Left lobe of liver (tissue), 2 donors: ENCODE data around the gene GAGE10. TPM values are rescaled to one million over a fixed set of nuclear protein-coding genes. Genes with fewer than 3 reads are reported as not detected.

Source experiments
- ATAC-seq: fragments of 200-7000 bp; cut with Tn5 transposase; one replicate; pipeline ENCODE4 v1.9.1; 2020; ENCODE audit warnings: mild to moderate bottlenecking, moderate library complexity
- DNase-seq: peaks from one replicate; pipeline ENCODE4 v3.0.0-alpha.2; 2020; ENCODE audit warnings: low spot score
- total RNA-seq: library from RNA; stranded (reverse); gene quantifications from one replicate; pipeline ENCODE4 v1.2.1, GENCODE V29; 2021
- donor health status: DM: no; HTN: no; CAD: no; lungs with moderate emphysema.
- donor health status: DM: no; HTN: yes; CAD: no.

The GAGE10 gene
- not detected for total RNA-seq

GRCh38 chrX:49303346-49303745 lies at the start of gene GAGE10:
TSS of gene GAGE10 (plus strand) at chrX:49303646. CDS start at chrX:49304860, 1,214 bp downstream.
- ATAC-seq (no peak), DNase-seq (no peak)

- ATAC-seq = no peak
- DNase-seq = no peak
Observed at GRCh38 chrX:49254639-49255038, 48.8 kb upstream of the GAGE10 start.

- DNase-seq = no peak
- ATAC-seq = no peak
Observed at GRCh38 chrX:49256268-49256995, 47.0 kb upstream of the GAGE10 start.

DNA sequence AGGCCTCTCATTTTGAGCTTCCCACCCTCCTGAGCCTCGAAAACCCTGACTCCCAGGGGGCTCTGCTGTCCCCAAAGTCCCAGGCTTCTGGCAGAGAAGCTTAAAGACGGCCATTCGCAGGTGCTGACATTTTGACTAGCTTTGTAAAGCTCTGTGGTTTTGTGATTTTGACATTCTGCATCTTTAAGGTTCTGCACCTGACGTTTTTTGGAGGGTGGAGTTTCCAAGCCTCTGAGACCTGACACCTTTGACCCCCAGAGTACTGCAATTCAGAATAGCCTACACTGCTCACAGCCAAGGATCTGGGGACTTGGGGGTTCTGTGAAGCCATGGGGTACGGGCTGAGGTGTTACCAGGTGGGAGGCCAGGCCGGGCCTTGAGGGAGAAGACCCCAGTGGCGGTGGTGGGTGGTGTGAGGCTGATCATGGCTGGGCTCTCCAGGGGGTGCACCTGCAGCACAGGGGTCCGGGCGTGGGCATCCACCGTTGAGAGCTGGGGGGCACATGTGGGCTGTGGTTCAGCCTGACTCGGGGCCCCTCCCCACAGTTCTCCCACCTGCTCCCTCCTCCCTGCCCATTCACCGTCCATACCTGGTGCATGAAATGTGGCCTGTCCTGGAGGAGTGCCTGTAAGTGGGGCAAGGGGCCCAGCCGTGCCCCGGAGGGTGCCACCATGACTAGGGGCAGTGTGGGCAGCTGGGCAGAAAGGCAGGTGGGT lies 46.2 kb upstream of the GAGE10 start:
- ATAC-seq (no peak), DNase-seq (no peak)

GRCh38 chrX:49257846-49258748 lies 45.3 kb upstream of the GAGE10 start:
- no peak for DNase-seq
- ATAC-seq = peak; percentile 57

- ATAC-seq (peak; percentile 78), DNase-seq (no peak)
Observed at GRCh38 chrX:49258749-49259124, 44.7 kb upstream of the GAGE10 start.

DNA sequence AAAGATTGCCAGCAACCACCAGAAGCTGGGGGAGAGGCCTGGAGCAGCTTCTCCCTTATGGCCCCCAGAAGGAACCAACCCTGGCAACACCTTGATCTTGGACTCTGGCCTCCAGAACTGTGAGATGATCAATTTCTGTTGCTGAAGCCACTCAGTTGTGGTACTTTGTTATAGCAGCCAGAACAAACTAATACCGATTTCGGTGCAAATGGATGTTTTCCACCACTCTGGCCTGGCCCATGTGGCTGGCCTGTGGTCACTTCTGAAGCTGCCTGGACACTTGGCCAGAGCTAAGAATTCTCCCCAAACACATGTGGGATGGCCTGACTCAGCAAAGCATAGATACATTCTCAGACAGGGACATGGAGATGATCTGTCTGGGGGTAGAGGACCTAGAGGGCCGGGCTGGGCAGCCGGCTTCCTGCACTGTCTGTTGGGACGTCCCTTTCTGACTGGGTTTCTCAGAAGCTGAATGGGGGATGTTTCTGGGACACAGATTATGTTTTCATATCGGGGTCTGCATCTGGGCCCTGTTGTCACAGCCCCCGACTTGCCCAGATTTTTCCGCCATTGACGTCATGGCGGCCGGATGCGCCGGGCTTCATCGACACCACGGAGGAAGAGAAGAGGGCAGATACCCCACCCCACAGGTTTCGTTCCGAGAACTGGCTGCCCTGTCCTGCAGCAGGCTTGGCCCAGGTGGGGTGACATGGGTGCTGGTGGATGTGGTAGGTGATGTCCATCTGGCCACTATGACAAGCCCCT lies 43.0 kb upstream of the GAGE10 start:
- DNase-seq = no peak
- no peak for ATAC-seq

DNA sequence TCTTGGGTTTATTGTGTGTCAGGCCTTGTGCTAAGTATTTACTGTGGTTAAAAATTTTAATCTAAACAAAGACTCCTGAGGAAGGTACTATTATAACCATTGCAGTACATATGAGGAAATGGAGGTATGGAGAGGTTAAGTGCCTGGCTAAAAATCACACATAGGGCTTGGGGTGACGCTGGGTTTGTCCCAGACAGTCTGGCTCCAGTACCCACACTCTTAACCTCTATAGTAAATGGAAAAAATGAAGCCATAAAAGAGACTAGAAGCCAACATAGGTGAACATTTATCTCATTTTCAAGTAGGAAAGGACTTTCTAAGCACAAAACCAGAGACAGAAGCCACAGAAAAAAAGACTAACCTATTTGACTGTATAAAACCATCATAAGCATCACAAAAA lies 40.8 kb upstream of the GAGE10 start:
- DNase-seq (no peak), ATAC-seq (no peak)

DNA sequence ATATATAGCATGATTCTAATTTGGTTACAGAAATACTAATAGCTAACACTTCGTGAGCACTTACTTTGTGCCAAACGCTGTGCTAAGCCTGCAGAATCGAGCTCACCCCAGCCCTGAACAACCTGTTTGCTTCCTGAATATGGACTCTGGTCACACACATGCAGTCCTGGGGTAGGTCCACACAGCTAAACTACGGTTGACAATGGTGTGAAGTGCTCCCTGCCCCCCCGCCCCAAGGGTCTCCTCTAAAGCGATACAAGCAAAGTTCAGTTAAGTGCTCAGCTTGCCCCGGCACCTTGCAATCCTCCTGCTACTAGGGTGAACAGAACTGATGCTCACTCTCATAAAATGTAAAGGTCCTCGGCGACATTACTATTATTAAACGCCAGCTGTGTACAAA lies 39.8 kb upstream of the GAGE10 start:
- ATAC-seq (no peak), DNase-seq (no peak)

GRCh38 chrX:49264460-49264859 lies 39.0 kb upstream of the GAGE10 start, which contains the start of gene FOXP3:
TSS of gene FOXP3 (minus strand) at chrX:49264710. CDS start at chrX:49258505, 6,205 bp downstream.
- DNase-seq (no peak), ATAC-seq (no peak)

DNA sequence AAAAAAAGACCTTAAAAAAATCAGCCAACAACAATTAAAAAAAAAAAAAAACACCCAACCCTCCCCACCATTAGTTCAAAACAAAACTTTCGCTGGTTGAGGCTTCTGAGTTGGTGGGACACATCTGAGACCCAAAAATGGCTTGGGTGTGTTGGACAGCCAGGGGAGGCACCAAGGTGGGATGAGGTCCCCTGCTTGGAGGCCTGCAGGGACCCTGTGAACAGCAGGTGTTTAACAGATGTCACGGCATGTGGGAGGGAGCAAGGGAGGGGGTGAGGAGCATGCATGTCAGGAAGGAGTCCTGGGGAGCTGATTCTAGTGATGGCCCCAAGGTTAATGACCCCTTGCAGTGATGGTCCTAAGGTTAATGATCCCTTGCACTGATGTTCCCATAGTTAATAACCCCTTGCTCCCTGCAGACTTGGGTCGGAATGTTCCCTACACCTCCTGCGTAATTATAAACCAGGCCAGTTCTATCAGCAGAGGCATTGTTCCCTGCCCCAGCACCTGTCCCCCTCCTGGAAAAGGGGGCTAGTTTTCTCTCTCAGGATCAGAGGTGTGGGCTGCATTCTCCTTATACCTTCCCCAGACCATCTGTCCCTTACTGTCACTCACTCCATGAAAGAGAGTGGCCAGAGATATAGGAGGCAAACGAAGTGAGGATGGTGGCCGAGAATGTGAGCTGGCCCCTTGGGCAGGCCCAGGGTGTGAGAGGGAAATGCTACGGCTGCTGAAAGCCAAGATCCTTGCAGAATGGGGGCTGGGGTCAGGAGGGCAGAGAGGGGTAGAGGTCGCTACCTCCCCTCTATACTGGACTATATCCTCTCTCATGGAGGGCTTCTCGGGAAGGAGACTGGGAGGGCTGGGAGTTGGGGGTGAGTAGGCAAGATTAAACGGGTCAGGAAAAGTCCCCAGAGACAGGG lies 36.7 kb upstream of the GAGE10 start:
- DNase-seq = no peak
- no peak for ATAC-seq

DNA sequence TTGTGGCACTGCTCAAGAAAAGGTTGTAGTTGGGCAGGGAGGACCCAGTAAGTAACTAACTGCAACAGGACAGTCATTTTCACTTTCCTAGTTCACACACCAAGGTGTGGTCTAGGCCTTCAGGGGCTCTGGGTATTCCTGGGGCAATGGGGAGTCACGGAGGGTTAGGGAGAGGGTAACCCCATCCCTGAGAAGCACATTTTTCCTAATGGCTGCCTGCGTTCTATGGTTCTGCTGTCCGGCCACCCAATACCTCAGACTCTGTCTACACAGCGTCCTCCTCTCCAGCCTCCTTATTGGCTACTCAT lies 34.8 kb upstream of the GAGE10 start:
- ATAC-seq (no peak), DNase-seq (no peak)

DNA sequence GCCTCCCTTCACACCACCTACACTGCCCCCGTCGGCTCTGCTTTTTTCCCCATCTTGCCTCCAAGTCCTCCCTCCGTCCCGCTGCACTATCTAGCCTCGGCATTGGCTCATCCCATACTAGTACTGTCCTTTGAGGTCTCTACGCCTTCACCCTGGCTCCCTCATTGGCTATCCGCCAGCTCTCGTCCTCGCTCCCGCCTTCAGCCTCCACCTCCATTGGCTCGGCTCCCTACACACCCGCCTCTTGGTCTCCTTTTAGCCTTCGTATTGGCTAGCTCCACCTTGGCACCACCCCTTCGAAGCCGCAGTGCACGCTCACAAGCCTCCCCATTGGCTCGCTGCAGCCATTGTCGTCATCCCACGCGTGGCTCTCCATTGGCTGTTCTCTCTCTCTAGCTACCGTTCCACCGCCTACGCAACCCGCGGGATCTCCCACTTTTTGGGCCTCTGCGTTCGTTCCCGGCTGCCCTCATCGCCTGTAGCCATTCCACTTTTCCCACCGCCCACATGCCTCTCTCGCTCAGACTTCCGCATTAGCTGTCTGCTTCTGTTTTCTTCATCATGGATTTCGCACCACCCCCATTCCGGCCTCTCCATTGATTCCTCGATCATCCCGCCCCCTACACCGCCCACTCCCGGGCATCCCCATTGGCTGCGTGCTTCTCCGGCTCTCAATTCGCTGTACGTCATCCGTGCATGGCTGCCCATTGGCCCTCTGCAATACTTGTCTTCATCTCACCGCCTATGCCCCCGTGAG lies 34.3 kb upstream of the GAGE10 start:
- DNase-seq (peak; percentile 96), ATAC-seq (peak; percentile 90)

GRCh38 chrX:49269767-49270248 lies 33.6 kb upstream of the GAGE10 start, which contains the start of gene PPP1R3F:
TSS of gene PPP1R3F (plus strand) at chrX:49269793. CDS start at chrX:49269870, 77 bp downstream.
- ATAC-seq = peak; percentile 33
- DNase-seq = no peak

DNA sequence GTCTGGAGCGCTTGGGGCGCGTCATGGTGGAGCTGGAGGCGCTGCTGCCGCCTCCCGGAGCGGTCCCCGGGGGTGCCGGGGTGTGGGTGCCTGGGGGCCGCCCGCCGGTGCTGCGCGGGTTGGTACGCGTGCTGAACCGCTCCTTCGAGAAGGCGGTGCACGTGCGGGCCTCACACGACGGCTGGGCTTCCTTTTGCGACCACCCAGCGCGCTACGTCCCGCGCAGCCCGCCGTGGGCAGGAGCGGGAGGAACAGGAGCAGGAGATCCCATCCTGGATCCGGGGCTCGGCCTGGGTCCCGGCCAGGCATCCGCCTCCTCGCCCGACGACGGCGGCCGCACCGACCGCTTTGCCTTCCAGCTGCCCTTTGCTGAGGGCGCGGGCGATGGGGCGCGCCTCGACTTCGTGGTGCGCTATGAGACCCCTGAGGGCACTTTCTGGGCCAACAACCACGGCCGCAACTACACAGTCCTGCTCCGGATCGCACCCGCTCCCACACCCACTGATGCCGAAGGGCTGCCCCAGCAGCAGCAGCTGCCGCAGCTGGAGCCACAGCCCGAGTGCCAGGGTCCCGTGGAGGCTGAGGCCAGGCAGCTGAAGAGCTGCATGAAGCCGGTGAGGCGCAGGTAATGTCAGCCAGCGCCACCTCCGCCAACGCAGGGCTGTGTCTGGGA lies 33.1 kb upstream of the GAGE10 start:
- ATAC-seq (no peak), DNase-seq (no peak)

DNA sequence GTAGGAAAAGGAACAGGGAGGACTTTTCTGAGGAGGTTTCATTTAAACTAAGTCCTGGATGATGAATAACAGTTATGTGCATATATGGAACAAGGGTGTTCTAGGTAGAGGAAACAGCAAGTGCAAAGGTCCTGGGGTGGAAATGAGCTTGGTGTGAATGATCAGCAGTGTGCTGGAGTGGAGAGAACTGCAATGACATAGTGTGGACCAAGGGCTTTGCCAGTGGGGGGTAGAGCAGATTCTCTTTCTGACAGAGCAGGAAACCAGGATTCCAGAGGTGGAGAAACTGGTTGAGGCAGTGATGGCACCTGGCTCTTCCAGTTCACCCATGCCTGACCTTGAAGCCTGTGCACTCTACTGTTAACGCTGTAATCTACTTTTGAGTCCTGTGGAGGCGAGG lies 32.1 kb upstream of the GAGE10 start:
- DNase-seq (no peak), ATAC-seq (no peak)

GRCh38 chrX:49272421-49272820 lies 31.0 kb upstream of the GAGE10 start:
- no peak for ATAC-seq
- no peak for DNase-seq

GRCh38 chrX:49273181-49273727 lies 30.2 kb upstream of the GAGE10 start:
- ATAC-seq (no peak), DNase-seq (no peak)
